DND-41 (cell line): ENCODE data around the gene ROCK2.

Experiments
- EZH2 ChIP-seq: IDR thresholded peaks from 3 replicates; pipeline ENCODE4 v1.6.1; 2012; ENCODE audit warnings: borderline replicate concordance, low read depth, mild to moderate bottlenecking, moderate library complexity, low read length, inconsistent platforms; ENCODE audit not compliant: severe bottlenecking
- TF ChIP-seq, protein P1 (sequence below): IDR thresholded peaks from 2 replicates; pipeline ENCODE4 v1.5.1; 2012; ENCODE audit warnings: borderline replicate concordance, low read length, moderate library complexity, mild to moderate bottlenecking; ENCODE audit not compliant: poor library complexity, severe bottlenecking; ENCODE audit errors: extremely low read depth

DNA sequence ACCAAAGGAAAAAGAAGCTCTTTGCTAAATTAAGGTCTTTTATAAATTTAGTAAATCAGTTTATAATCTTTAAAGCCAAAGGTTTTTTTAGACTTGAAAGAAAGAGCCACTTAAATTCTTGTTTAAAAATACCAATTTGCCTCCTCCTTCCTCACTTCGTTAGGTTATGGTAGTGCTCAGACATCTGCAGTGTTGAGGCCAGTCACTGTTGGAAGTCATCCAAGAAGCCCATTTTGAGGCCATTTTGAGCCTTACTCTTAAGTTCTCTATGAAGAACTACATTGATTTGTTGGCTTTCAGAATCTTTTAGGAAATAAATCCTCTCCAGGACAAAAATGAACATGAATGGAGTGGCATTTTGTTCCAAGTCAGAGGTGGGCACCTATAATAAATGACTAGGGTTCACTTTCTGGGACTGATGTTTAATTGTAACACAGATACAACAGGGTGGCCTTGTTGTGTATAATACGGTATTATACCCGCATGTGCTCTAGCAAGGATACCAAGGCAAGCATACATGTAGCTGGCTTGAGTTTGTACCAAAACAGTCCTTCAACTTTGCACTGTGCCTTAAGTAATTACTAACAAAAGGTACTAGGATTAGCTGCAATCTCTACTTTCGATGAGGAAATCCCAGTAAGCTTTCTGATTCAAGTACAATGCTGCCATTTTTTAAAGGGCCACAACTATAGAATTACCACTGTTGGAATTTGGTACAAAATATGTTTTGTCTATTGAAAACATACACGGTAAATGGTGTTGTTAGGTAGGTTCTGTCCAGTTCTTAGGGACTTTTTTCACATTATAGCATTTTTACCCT, 166.4 kb downstream of the ROCK2 start:
- no peak for TF ChIP-seq EZH2
- TF ChIP-seq, protein P1, sequence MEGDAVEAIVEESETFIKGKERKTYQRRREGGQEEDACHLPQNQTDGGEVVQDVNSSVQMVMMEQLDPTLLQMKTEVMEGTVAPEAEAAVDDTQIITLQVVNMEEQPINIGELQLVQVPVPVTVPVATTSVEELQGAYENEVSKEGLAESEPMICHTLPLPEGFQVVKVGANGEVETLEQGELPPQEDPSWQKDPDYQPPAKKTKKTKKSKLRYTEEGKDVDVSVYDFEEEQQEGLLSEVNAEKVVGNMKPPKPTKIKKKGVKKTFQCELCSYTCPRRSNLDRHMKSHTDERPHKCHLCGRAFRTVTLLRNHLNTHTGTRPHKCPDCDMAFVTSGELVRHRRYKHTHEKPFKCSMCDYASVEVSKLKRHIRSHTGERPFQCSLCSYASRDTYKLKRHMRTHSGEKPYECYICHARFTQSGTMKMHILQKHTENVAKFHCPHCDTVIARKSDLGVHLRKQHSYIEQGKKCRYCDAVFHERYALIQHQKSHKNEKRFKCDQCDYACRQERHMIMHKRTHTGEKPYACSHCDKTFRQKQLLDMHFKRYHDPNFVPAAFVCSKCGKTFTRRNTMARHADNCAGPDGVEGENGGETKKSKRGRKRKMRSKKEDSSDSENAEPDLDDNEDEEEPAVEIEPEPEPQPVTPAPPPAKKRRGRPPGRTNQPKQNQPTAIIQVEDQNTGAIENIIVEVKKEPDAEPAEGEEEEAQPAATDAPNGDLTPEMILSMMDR, result no peak
